Endothelial cell of umbilical vein (primary cell): Measurements from ENCODE around the gene PRTN3. TPM values are rescaled to one million over a fixed set of nuclear protein-coding genes. Genes with fewer than 3 reads are reported as not detected.

Source experiments
- BruUV-seq: library from RNA; stranded (reverse); fragments of 400-500 nt; replicated peaks from 2 replicates; lab custom pipeline; 2021; lab: Mats Ljungman, UMichigan
- CTCF ChIA-PET: fragments of 300-600, 350-600 bp; sonication (Branson Sonifier 250); formaldehyde crosslinking; loops from one replicate; lab custom pipeline; 2021; ENCODE audit warnings: antibody characterized with exemption, inconsistent platforms; lab: Charles Lee
- POLR2A ChIA-PET: fragments of 300-600, 350-600 bp; sonication (Branson Sonifier 250); formaldehyde crosslinking; loops from one replicate; lab custom pipeline; 2021; ENCODE audit warnings: antibody characterized with exemption, inconsistent platforms; lab: Charles Lee
- DNase-seq: peaks from one replicate; pipeline ENCODE4 v3.0.0-alpha.2; 2011; ENCODE audit warnings: low read depth, low spot score
- FAIRE-seq: peaks from 2 replicates; lab custom pipeline; 2011; peaks lifted over from hg19 to GRCh38; lab: Jason Lieb, UNC
- H2AFZ ChIP-seq: 2 replicates; pipeline ENCODE4 v1.6.0; 2012; ENCODE audit warnings: low read depth, low read length, control low read depth, inconsistent platforms
- H3K27ac ChIP-seq: 2 replicates; pipeline ENCODE4 v1.5.1; 2011; ENCODE audit warnings: low read depth, mild to moderate bottlenecking, control low read depth, low read length, moderate library complexity; ENCODE audit not compliant: insufficient read depth
- H3K27me3 ChIP-seq, 2 experiments: 2 replicates each; pipeline versions ENCODE4 v1.6.0 to v1.6.1; 2011; ENCODE audit warnings: low read length in 2 of 2, mixed read lengths in 1 of 2; ENCODE audit not compliant: control insufficient read depth in 2 of 2, insufficient read depth in 2 of 2
- H3K36me3 ChIP-seq, 2 experiments: 2 replicates in 1 of 2; 3 replicates in 1 of 2; pipeline ENCODE4 v1.5.1; 2011; ENCODE audit warnings: low read length in 2 of 2, mild to moderate bottlenecking in 1 of 2, moderate library complexity in 1 of 2; ENCODE audit not compliant: control insufficient read depth in 2 of 2, insufficient read depth in 2 of 2; ENCODE audit errors: extremely low read depth in 1 of 2
- H3K4me1 ChIP-seq: 3 replicates; pipeline ENCODE4 v1.5.1; 2011; ENCODE audit warnings: mild to moderate bottlenecking, low read length; ENCODE audit not compliant: control insufficient read depth, insufficient read depth; ENCODE audit errors: extremely low read depth
- H3K4me2 ChIP-seq: 2 replicates; pipeline ENCODE4 v1.6.1; 2011; ENCODE audit warnings: low read length, control low read depth, mixed read lengths; ENCODE audit not compliant: insufficient read depth
- H3K4me3 ChIP-seq, 3 experiments: fragments of 200-600 bp in 1 of 3; sonication (generic), shearing (Covaris generic) in 1 of 3; replicated peaks in 1 of 3; 2 replicates each; pipeline ENCODE4 v1.5.1; 2011 to 2016; ENCODE audit warnings: control low read depth in 3 of 3, low read length in 3 of 3, mild to moderate bottlenecking in 2 of 3, inconsistent platforms in 1 of 3, low read depth in 1 of 3, moderate library complexity in 1 of 3; ENCODE audit not compliant: insufficient read depth in 1 of 3
- H3K79me2 ChIP-seq: 2 replicates; pipeline ENCODE4 v1.6.0; 2012; ENCODE audit warnings: low read length, inconsistent platforms; ENCODE audit not compliant: control insufficient read depth, insufficient read depth
- H3K9ac ChIP-seq: replicated peaks from 2 replicates; pipeline ENCODE3; 2011; ENCODE audit warnings: low read length, control low read depth; ENCODE audit not compliant: insufficient read depth; ENCODE audit errors: extremely low read depth
- H3K9me1 ChIP-seq: replicated peaks from 3 replicates; pipeline ENCODE4 v1.6.0; 2011; ENCODE audit warnings: mild to moderate bottlenecking, low read length; ENCODE audit not compliant: control insufficient read depth, insufficient read depth; ENCODE audit errors: extremely low read depth
- H3K9me3 ChIP-seq: replicated peaks from 2 replicates; pipeline ENCODE4 v1.5.1; 2012; ENCODE audit warnings: low read length, inconsistent platforms; ENCODE audit not compliant: control insufficient read depth, insufficient read depth
- H4K20me1 ChIP-seq: replicated peaks from 2 replicates; pipeline ENCODE3; 2011; ENCODE audit warnings: mild to moderate bottlenecking, low read length; ENCODE audit not compliant: control insufficient read depth, insufficient read depth; ENCODE audit errors: extremely low read depth
- EZH2 ChIP-seq: IDR thresholded peaks from 2 replicates; pipeline ENCODE4 v1.6.1; 2012; ENCODE audit warnings: borderline replicate concordance, low read depth, mild to moderate bottlenecking, moderate library complexity, low read length, inconsistent platforms; ENCODE audit not compliant: severe bottlenecking
- FOS ChIP-seq: IDR thresholded peaks from 2 replicates; pipeline ENCODE4 v1.6.1; 2011; ENCODE audit warnings: mild to moderate bottlenecking, low read length, moderate library complexity, borderline replicate concordance; ENCODE audit not compliant: insufficient read depth
- GATA2 ChIP-seq: IDR thresholded peaks from 2 replicates; pipeline ENCODE4 v1.7.0; 2011; ENCODE audit warnings: low read depth, mild to moderate bottlenecking, moderate library complexity, mixed read lengths, low read length; ENCODE audit not compliant: insufficient read length, insufficient read depth
- JUN ChIP-seq: IDR thresholded peaks from 2 replicates; pipeline ENCODE4 v1.6.1; 2011; ENCODE audit warnings: borderline replicate concordance, low read depth; ENCODE audit not compliant: insufficient read length, insufficient read depth
- MYC ChIP-seq: IDR thresholded peaks from one replicate; pipeline ENCODE4 v1.6.1; 2011; ENCODE audit warnings: mild to moderate bottlenecking, low read depth, low read length
- POLR2A ChIP-seq: IDR thresholded peaks from 2 replicates; pipeline ENCODE4 v1.6.1; 2012; ENCODE audit warnings: low read depth, mild to moderate bottlenecking, control low read depth, low read length
- POLR2AphosphoS5 ChIP-seq: IDR thresholded peaks from 2 replicates; pipeline ENCODE4 v1.6.1; 2012; ENCODE audit warnings: low read depth, mild to moderate bottlenecking, control low read depth, low read length, moderate library complexity; ENCODE audit not compliant: insufficient read depth
- dilution Hi-C: fragments of 300-500 bp; cut with MboI; formaldehyde crosslinking; loops from one replicate; pipeline ENCODE4 v1.15.0; 2019; ENCODE audit warnings: low sequenced_read_pairs; ENCODE audit not compliant: extremely low pct_ligation_motif_present
- intact Hi-C: fragments of 100-400 bp; cut with micrococcal nuclease; formaldehyde crosslinking; loops from one replicate; pipeline ENCODE4 v1.10.0; 2022
- polyA plus RNA-seq, 4 experiments: library from polyadenylated mRNA; depleted of rRNA in 3 of 4; stranded (reverse) in 3 of 4; unstranded in 1 of 4; fragments of >200 nt; gene quantifications; 2 replicates each; pipeline versions ENCODE4 v1.2.1 to v1.2.3, GENCODE V29; 2011 to 2012; ENCODE audit warnings: missing spikeins in 1 of 4
- total RNA-seq: library from RNA; stranded (reverse); gene quantifications from 2 replicates; pipeline ENCODE4 v1.2.3, GENCODE V29; 2021
- TF ChIP-seq, protein P1 (sequence below): IDR thresholded peaks from 2 replicates; pipeline ENCODE4 v1.6.1; 2011; ENCODE audit not compliant: insufficient read depth, insufficient read length
- TF ChIP-seq, protein P2 (sequence below), 2 donors: IDR thresholded peaks; 1 replicate in 1 of 2; 2 replicates in 1 of 2; pipeline ENCODE4 v1.5.1; 2011; ENCODE audit warnings: low read length in 2 of 2, mild to moderate bottlenecking in 2 of 2, moderate library complexity in 2 of 2, control low read depth in 1 of 2, inconsistent platforms in 1 of 2, low read depth in 1 of 2; ENCODE audit not compliant: insufficient read depth in 1 of 2; ENCODE audit errors: extremely low read depth in 1 of 2

Gene PRTN3
- total and polyA plus RNA-seq, 2 donors (not counting 3 experiments of a cell fraction or from before 2014, with no cell fraction given) = not detected

DNA sequence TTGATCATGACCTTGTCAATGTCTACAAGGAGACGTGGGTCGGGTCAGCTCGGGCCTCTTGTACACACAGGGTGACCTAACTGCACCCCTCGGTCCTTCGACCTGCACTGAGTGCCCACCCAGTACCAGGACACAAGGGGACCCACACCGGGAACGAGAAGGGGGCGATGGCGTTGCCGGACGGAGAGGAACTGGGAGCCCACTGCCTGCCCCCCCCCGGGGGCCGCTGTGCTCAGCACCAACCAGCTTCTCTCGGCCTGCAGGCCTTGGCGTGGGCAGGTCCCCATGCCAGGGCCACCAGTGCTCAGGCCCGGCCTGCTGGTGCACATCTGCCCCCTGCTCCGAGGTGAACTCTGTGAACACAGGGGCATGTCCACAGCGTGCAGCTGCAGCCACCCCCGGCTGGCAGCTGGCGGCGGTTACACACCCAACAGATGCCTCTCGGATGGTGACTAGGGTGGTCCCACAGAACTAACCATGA is 32.8 kb downstream of the PRTN3 start:
- no peak overlapping the region for H3K9ac ChIP-seq
- TF ChIP-seq EZH2 = no peak
- TF ChIP-seq, protein P1, sequence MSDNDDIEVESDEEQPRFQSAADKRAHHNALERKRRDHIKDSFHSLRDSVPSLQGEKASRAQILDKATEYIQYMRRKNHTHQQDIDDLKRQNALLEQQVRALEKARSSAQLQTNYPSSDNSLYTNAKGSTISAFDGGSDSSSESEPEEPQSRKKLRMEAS = no peak
- TF ChIP-seq POLR2AphosphoS5 = no peak
- TF ChIP-seq JUN = no peak
- TF ChIP-seq GATA2 = no peak
- TF ChIP-seq, protein P2, sequence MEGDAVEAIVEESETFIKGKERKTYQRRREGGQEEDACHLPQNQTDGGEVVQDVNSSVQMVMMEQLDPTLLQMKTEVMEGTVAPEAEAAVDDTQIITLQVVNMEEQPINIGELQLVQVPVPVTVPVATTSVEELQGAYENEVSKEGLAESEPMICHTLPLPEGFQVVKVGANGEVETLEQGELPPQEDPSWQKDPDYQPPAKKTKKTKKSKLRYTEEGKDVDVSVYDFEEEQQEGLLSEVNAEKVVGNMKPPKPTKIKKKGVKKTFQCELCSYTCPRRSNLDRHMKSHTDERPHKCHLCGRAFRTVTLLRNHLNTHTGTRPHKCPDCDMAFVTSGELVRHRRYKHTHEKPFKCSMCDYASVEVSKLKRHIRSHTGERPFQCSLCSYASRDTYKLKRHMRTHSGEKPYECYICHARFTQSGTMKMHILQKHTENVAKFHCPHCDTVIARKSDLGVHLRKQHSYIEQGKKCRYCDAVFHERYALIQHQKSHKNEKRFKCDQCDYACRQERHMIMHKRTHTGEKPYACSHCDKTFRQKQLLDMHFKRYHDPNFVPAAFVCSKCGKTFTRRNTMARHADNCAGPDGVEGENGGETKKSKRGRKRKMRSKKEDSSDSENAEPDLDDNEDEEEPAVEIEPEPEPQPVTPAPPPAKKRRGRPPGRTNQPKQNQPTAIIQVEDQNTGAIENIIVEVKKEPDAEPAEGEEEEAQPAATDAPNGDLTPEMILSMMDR (IDR thresholded peaks at IDR 0.05; ENCODE audit: extremely low read depth in 1 of 2, insufficient read depth in 1 of 2, low read depth in 1 of 2, low read length in 2 of 2) = no peak
- TF ChIP-seq POLR2A = no peak
- no peak for TF ChIP-seq MYC
- no peak for TF ChIP-seq FOS
- dilution Hi-C loops (no loop called here), intact Hi-C loops (no loop called here)
- no peak overlapping the region for H3K4me2 ChIP-seq
- H4K20me1 ChIP-seq = no peaks in the 10 kb centered on the region
- BruUV-seq = no TSS peak
- peaks cover 9% of the 10 kb centered on the region for H3K4me1 ChIP-seq
- no peaks in the 10 kb centered on the region for H3K9me3 ChIP-seq
- no peaks in the 10 kb centered on the region for H3K79me2 ChIP-seq
- H3K9me1 ChIP-seq = no peaks in the 10 kb centered on the region
- DNase-seq (no peak), FAIRE-seq (no peak)
- no peak overlapping the region for H2AFZ ChIP-seq
- ChIA-PET CTCF (interaction anchor here (2.0 kb wide), 1 partner anchor 10 kb away, joined by 7 read pairs; no protein-coding TSS in a partner anchor), POLR2A (no interaction called here)
- peaks cover 0 to 17% of the 10 kb centered on the region in 2 experiments for H3K36me3 ChIP-seq
- no peaks in the 10 kb centered on the region for H3K27me3 ChIP-seq
- no peak overlapping the region for H3K4me3 ChIP-seq
- H3K27ac ChIP-seq = no peak overlapping the region
